Pancreas (tissue), 10 donors: ENCODE results near the gene WHAMM. TPM values are rescaled to one million over a fixed set of nuclear protein-coding genes. Genes with fewer than 3 reads are reported as not detected.

Experiments used
- ATAC-seq, 4 donors: fragments of 200-7000 bp; cut with Tn5 transposase; one replicate each; pipeline versions ENCODE4 v1.8.0 to v1.9.1; 2020; ENCODE audit warnings: mild to moderate bottlenecking in 4 of 4, moderate library complexity in 4 of 4
- DNase-seq, 6 donors: peaks; one replicate each; pipeline ENCODE4 v3.0.0-alpha.2; 2020
- FAIRE-seq: peaks from 2 replicates; lab custom pipeline; 2012; peaks lifted over from hg19 to GRCh38; lab: Jason Lieb, UNC
- H3K27ac ChIP-seq, 4 donors: fragments of 200-600 bp; sonication (generic); 1 replicate in 3 of 4; 2 replicates in 1 of 4; pipeline versions ENCODE4 v1.5.0 to v1.8.0; 2020
- H3K27me3 ChIP-seq, 4 donors: fragments of 200-600 bp; one replicate each; pipeline ENCODE4 v1.8.0; 2021
- H3K36me3 ChIP-seq, 3 donors: fragments of 200-600 bp; sonication (generic) in 1 of 3; one replicate each; pipeline versions ENCODE4 v1.5.0 to v1.8.0; 2020 to 2021
- H3K4me1 ChIP-seq, 3 donors: fragments of 200-600 bp; one replicate each; pipeline ENCODE4 v1.8.0; 2021
- H3K4me3 ChIP-seq, 4 donors: fragments of 200-600 bp; sonication (generic) in 2 of 4; one replicate each; pipeline versions ENCODE4 v1.5.0 to v1.8.0; 2020 to 2021
- H3K9me3 ChIP-seq, 4 donors: fragments of 200-600 bp; one replicate each; pipeline ENCODE4 v1.8.0; 2021
- WGBS, 2 donors: extraction: QIAGEN DNeasy Blood & Tissue Kit; methylation state at CpG; one replicate each; pipeline ENCODE4 v1.1.7; 2013; 5-methylcytosine and 5-hydroxymethylcytosine counted together
- intact Hi-C, 3 donors: fragments of 100-400 bp; cut with DNase I; formaldehyde crosslinking; loops; one replicate each; pipeline versions ENCODE4 v1.11.1 to v1.14.2; 2022
- polyA plus RNA-seq, 2 donors: library from polyadenylated mRNA; stranded (reverse); fragments of 200-250 nt; gene quantifications; one replicate each; pipeline ENCODE4 v1.2.3, GENCODE V29; 2013
- total RNA-seq, 6 donors: library from RNA; stranded (reverse); fragmentation: NEBNext Ultra II Directional in 4 of 6; extraction: Animal tissue kit (Norgen Biotek cat#: 25700) in 4 of 6; gene quantifications; one replicate each; pipeline versions ENCODE4 v1.2.1 to v1.2.4, GENCODE V29; 2021 to 2023
- TF ChIP-seq, protein P1 (sequence below), 4 donors: fragments of 200-600 bp; sonication (generic) in 3 of 4; IDR thresholded peaks; one replicate each; pipeline versions ENCODE4 v1.5.0 to v1.8.0; 2021; ENCODE audit warnings: antibody characterized with exemption in 4 of 4
- donor health status: healthy with polysubstance abuse.
- donor health status: DM: no; HTN: no; CAD: no; lungs with moderate emphysema.
- donor health status: DM: no; HTN: no; CAD: no.
- donor health status: control.
- donor health status: control.
- donor health status: Bipolar disorder and iron deficiency.
- donor health status: DM: yes; HTN: yes; CAD: no.
- donor health status: DM: no; HTN: no; CAD: no.
- donor health status: DM: no; HTN: no; CAD: no.
- donor health status: DM: yes; HTN: yes; CAD: no.

WHAMM gene
- total and polyA plus RNA-seq, 8 donors: 3.7 to 6.1 (median 4.4) TPM

DNA sequence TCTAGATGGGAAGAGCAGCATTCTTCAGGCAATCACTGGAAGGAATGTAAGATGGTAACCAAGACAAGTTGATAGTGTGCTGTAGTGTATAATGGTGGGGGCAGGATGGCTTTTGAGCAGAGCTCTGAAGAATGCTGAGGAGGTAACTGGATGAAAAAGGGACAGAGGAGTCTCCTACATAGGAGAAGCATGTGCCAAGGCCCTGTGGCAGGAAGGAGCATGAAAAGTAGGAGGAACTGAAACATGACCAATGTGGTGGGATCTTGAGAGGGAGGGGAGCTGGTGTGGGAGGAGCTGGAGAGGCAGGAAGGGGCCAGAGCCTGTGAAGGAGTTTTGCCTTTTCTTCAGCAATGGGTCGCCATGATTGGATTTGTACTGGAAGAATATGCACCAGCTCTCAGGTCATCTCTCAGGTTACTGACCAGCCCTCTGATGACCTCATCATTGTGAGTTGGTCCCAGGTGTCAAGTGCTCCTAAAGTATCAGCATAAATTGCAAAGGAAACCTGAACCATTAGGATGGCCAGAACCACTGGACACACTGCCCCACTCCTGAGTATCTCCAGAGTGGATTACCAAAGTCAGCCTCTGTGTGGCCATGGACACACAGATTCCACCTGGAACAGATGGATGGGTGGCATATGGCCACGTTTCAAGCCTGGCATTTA lies 42.1 kb upstream of the WHAMM start:
- DNase-seq (no peak), FAIRE-seq (no peak), ATAC-seq (no peak)
- no peaks in the 10 kb centered on the region for H3K36me3 ChIP-seq
- TF ChIP-seq, protein P1, sequence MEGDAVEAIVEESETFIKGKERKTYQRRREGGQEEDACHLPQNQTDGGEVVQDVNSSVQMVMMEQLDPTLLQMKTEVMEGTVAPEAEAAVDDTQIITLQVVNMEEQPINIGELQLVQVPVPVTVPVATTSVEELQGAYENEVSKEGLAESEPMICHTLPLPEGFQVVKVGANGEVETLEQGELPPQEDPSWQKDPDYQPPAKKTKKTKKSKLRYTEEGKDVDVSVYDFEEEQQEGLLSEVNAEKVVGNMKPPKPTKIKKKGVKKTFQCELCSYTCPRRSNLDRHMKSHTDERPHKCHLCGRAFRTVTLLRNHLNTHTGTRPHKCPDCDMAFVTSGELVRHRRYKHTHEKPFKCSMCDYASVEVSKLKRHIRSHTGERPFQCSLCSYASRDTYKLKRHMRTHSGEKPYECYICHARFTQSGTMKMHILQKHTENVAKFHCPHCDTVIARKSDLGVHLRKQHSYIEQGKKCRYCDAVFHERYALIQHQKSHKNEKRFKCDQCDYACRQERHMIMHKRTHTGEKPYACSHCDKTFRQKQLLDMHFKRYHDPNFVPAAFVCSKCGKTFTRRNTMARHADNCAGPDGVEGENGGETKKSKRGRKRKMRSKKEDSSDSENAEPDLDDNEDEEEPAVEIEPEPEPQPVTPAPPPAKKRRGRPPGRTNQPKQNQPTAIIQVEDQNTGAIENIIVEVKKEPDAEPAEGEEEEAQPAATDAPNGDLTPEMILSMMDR (IDR thresholded peaks at IDR 0.05): no peak
- no peaks in the 10 kb centered on the region for H3K4me1 ChIP-seq
- intact Hi-C loops: no loop called here
- 72 to 87% methylated on average over 2 of the region's 2 CpGs for WGBS, 2 donors
- H3K27me3 ChIP-seq: no peaks in the 10 kb centered on the region
- no peak overlapping the region for H3K27ac ChIP-seq
- H3K4me3 ChIP-seq: no peak overlapping the region
- H3K9me3 ChIP-seq: no peaks in the 10 kb centered on the region

GRCh38 chr15:82768414-82769054 lies 40.9 kb upstream of the WHAMM start:
- Histone ChIP-seq H3K4me1 (no peaks in the 10 kb centered on the region), H3K27me3 (no peaks in the 10 kb centered on the region), H3K9me3 (no peaks in the 10 kb centered on the region), H3K4me3 (no peak overlapping the region), H3K36me3 (no peaks in the 10 kb centered on the region), H3K27ac (no peak overlapping the region)
- intact Hi-C loops: no loop called here
- ATAC-seq (peak in 1 of 4 donors; percentile 46), DNase-seq (no peak), FAIRE-seq (no peak)
- TF ChIP-seq, protein P1 (IDR thresholded peaks at IDR 0.05): no peak
- WGBS, 2 donors: 56 to 67% methylated on average over 4 of the region's 4 CpGs

DNA sequence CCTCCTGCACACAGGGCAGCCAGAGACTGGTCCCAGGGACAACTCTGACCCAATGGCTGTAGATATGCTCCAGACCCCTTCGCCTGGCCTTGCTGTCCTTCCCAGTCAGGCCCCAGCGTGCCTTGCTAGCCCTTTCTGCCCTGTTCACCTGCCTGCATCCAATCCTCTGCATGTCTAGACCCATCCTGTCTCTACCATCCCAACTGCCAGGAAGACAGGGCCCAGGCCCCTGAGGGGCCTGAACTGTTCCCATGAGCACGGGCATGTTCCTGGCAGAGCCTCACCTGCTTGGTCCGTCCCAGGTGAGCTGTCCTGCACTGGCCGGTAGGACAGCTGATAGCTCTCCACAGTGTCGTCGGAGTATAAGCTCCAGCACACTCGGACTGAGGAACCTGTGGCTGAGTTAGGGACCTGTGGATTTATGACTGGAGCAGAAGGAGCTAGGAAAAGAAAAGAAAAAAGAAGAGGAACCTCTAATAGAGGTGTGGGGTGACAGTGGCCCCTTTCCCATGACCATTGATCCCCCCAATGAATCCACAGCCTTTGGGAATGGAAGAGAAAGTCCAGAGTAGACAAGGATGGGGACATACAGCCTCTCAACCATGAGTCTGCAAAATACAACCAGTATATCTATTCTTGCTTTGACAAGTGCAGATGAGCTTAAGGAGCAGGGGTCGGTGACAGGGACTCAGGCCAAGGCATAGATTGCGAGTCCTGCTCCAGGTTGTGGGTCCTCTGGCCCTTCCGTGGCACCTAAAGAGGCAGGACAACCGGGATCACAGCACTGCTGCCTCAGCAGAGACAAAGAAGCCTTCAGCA lies 37.4 kb upstream of the WHAMM start:
- H3K4me3 ChIP-seq: no peak overlapping the region
- ATAC-seq: no peak
- FAIRE-seq: no peak
- H3K27me3 ChIP-seq: no peaks in the 10 kb centered on the region
- TF ChIP-seq, protein P1 (IDR thresholded peaks at IDR 0.05): no peak
- intact Hi-C loops: no loop called here
- H3K9me3 ChIP-seq: no peaks in the 10 kb centered on the region
- no peaks in the 10 kb centered on the region for H3K4me1 ChIP-seq
- WGBS, 2 donors: 79 to 85% methylated on average over 12 of the region's 12 CpGs
- no peak overlapping the region for H3K27ac ChIP-seq
- DNase-seq: no peak
- H3K36me3 ChIP-seq: no peaks in the 10 kb centered on the region

GRCh38 chr15:82774496-82774895 lies 34.9 kb upstream of the WHAMM start:
- intact Hi-C loops: no loop called here
- TF ChIP-seq, protein P1 (IDR thresholded peaks at IDR 0.05): no peak
- Histone ChIP-seq H3K4me1 (no peaks in the 10 kb centered on the region), H3K27ac (no peak overlapping the region), H3K9me3 (no peaks in the 10 kb centered on the region), H3K4me3 (no peak overlapping the region), H3K36me3 (no peaks in the 10 kb centered on the region), H3K27me3 (no peaks in the 10 kb centered on the region)
- FAIRE-seq (no peak), ATAC-seq (no peak), DNase-seq (no peak)
- WGBS, 2 donors: 87% methylated on average over 7 of the region's 7 CpGs
